ENCODE results near the gene ENTR1. TPM values are rescaled to one million over a fixed set of nuclear protein-coding genes. Genes with fewer than 3 reads are reported as not detected.
A peak's percentile ranks its signal among the peaks of the same experiment; 100 is the strongest.

ENTR1 gene
- polyA plus RNA-seq, 4 donors = 22.7 to 46.4 (median 31.8) TPM

DNA sequence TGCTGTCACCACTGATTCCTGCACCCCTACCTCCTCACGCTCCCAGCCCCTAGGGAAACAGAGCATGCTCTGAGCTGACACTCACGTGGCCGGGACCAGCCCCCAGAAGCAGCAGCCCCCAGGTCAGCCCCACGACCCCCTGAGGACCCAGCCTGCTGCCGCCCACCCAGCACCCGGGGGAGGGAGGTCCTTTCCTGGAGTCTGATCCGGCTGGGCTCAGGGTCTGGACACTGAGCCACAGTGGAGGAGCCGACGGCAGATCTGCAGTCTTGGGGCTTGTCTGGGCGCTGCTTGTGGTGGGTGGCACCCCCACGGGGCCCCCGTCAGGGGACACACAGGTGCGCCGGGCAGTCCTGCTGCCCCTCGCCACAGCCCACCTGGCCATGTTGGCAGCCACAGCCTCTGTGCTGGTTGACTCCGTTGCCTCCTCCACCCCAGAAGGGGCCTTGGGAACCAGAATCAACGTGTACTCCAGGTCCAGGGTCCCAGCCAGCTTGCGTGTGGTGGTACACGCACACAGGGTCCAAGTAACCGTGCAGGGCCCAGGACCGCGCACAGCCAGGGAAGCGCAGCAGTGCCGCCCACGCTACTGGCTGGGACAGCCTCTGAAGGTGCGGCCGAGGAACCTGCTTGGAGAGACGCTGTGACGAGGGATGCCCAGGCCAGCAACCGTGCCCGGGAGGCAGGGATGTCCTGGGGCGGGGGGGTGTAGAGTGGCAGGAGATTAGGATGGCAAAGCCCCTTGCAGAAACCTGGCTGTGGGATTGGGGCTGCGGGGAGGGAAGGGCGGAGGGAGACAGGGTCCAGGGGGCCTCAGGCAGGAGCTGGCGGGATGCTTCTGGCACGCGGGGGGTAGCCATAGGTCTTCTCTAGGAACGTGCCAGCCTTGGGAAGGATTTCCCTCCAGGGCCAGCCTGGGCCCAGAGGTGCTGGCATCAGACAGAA is 50.4 kb downstream of the ENTR1 start:
- Histone ChIP-seq H3K4me3 (ENCODE audit: low read depth in 1 of 3, low read length in 3 of 3) (no peak overlapping the region), H3K27ac (ENCODE audit: low read depth in 1 of 3, low read length in 2 of 3) (peak overlapping the region in 2 of 3 donors; percentile 21 to 55), H3K27me3 (ENCODE audit: control insufficient read depth in 3 of 3, insufficient read depth in 3 of 3, low read length in 3 of 3) (peaks cover 0 to 12% (median 0%) of the 10 kb centered on the region in 3 donors), H3K4me1 (ENCODE audit: control insufficient read depth in 3 of 3, insufficient read depth in 2 of 3, low read depth in 1 of 3, low read length in 2 of 3) (peaks cover 0 to 41% (median 0%) of the 10 kb centered on the region in 3 donors), H3K36me3 (ENCODE audit: control insufficient read depth in 3 of 3, insufficient read depth in 2 of 3, low read depth in 1 of 3, low read length in 3 of 3) (peaks cover 0 to 69% (median 0%) of the 10 kb centered on the region in 3 donors), H3K9me3 (ENCODE audit: control insufficient read depth in 2 of 2, insufficient read depth in 1 of 2, low read depth in 1 of 2, low read length in 1 of 2) (peaks cover 0 to 2% of the 10 kb centered on the region in 2 donors)
- 86 to 91% (median 89%) methylated on average over 32 to 38 of the region's 38 CpGs for WGBS, 3 donors
- FAIRE-seq = no peak
- DNase-seq = no peak

- Histone ChIP-seq H3K27ac (ENCODE audit: low read depth in 1 of 3, low read length in 2 of 3) (no peak overlapping the region), H3K4me1 (ENCODE audit: control insufficient read depth in 3 of 3, insufficient read depth in 2 of 3, low read depth in 1 of 3, low read length in 2 of 3) (peaks cover 0 to 41% (median 0%) of the 10 kb centered on the region in 3 donors), H3K36me3 (ENCODE audit: control insufficient read depth in 3 of 3, insufficient read depth in 2 of 3, low read depth in 1 of 3, low read length in 3 of 3) (peaks cover 0 to 74% (median 0%) of the 10 kb centered on the region in 3 donors), H3K27me3 (ENCODE audit: control insufficient read depth in 3 of 3, insufficient read depth in 3 of 3, low read length in 3 of 3) (peaks cover 0 to under 1% (median 0%) of the 10 kb centered on the region in 3 donors), H3K9me3 (ENCODE audit: control insufficient read depth in 2 of 2, insufficient read depth in 1 of 2, low read depth in 1 of 2, low read length in 1 of 2) (peaks cover 0 to 2% of the 10 kb centered on the region in 2 donors), H3K4me3 (ENCODE audit: low read depth in 1 of 3, low read length in 3 of 3) (no peak overlapping the region)
- WGBS, 3 donors = 64 to 83% (median 81%) methylated on average over 2 of the region's 2 CpGs
- FAIRE-seq (no peak), DNase-seq (no peak)
These were observed 51.5 kb downstream of the ENTR1 start for GRCh38 chr9:136358888-136359287.

- FAIRE-seq = no peak
- DNase-seq = no peak
- no peak overlapping the region for H3K27ac ChIP-seq (ENCODE audit: low read depth in 1 of 3, low read length in 2 of 3)
- H3K27me3 ChIP-seq (ENCODE audit: control insufficient read depth in 3 of 3, insufficient read depth in 3 of 3, low read length in 3 of 3) = no peaks in the 10 kb centered on the region
- WGBS, 3 donors = 89 to 93% (median 91%) methylated on average over 26 to 29 of the region's 29 CpGs
- no peak overlapping the region for H3K4me3 ChIP-seq (ENCODE audit: low read depth in 1 of 3, low read length in 3 of 3)
- H3K36me3 ChIP-seq (ENCODE audit: control insufficient read depth in 3 of 3, insufficient read depth in 2 of 3, low read depth in 1 of 3, low read length in 3 of 3) = peaks cover 0 to 77% (median 0%) of the 10 kb centered on the region in 3 donors
- no peaks in the 10 kb centered on the region for H3K9me3 ChIP-seq (ENCODE audit: control insufficient read depth in 2 of 2, insufficient read depth in 1 of 2, low read depth in 1 of 2, low read length in 1 of 2)
- H3K4me1 ChIP-seq (ENCODE audit: control insufficient read depth in 3 of 3, insufficient read depth in 2 of 3, low read depth in 1 of 3, low read length in 2 of 3) = peaks cover 0 to 49% (median 0%) of the 10 kb centered on the region in 3 donors
These were observed 52.4 kb downstream of the ENTR1 start for GRCh38 chr9:136358016-136358415.

DNA sequence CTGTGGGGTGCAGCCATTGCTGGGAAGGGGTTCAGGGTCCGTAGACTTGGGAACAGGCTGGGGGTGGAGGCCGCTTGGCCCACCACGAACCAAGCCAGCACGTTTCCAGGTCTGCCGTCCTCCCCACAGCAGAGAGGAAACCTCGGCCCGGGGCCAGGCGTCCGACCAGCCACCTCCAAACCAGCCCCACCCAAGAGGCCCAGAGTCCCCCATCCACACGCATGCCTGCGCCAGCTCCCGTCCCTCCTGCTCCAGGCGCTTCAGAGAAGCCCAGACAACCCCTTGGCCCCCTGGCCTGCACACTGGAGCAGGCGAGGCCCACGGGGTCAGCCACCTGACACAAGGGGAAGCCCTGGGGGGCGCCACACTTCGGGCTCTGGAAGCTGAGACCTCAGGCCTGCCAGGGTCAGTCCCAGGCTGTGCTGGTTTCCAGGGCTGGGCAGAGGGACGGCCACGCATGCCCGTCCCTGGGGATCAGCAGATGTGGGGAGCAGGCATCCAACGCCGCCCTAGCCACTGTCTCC is 53.1 kb downstream of the ENTR1 start:
- H3K27ac ChIP-seq (ENCODE audit: low read depth in 1 of 3, low read length in 2 of 3) = no peak overlapping the region
- DNase-seq (no peak), FAIRE-seq (no peak)
- peaks cover 0 to 48% (median 0%) of the 10 kb centered on the region in 3 donors for H3K4me1 ChIP-seq (ENCODE audit: control insufficient read depth in 3 of 3, insufficient read depth in 2 of 3, low read depth in 1 of 3, low read length in 2 of 3)
- H3K9me3 ChIP-seq (ENCODE audit: control insufficient read depth in 2 of 2, insufficient read depth in 1 of 2, low read depth in 1 of 2, low read length in 1 of 2) = no peaks in the 10 kb centered on the region
- H3K4me3 ChIP-seq (ENCODE audit: low read depth in 1 of 3, low read length in 3 of 3) = no peak overlapping the region
- H3K27me3 ChIP-seq (ENCODE audit: control insufficient read depth in 3 of 3, insufficient read depth in 3 of 3, low read length in 3 of 3) = no peaks in the 10 kb centered on the region
- WGBS, 3 donors = 61 to 78% (median 67%) methylated on average over 19 to 22 of the region's 22 CpGs
- peaks cover 0 to 82% (median 0%) of the 10 kb centered on the region in 3 donors for H3K36me3 ChIP-seq (ENCODE audit: control insufficient read depth in 3 of 3, insufficient read depth in 2 of 3, low read depth in 1 of 3, low read length in 3 of 3)

- DNase-seq (no peak), FAIRE-seq (no peak)
- Histone ChIP-seq H3K36me3 (ENCODE audit: control insufficient read depth in 3 of 3, insufficient read depth in 2 of 3, low read depth in 1 of 3, low read length in 3 of 3) (peaks cover 0 to 68% (median 0%) of the 10 kb centered on the region in 3 donors), H3K4me3 (ENCODE audit: low read depth in 1 of 3, low read length in 3 of 3) (peak overlapping the region in 1 of 3 donors; percentile 22), H3K27ac (ENCODE audit: low read depth in 1 of 3, low read length in 2 of 3) (no peak overlapping the region), H3K4me1 (ENCODE audit: control insufficient read depth in 3 of 3, insufficient read depth in 2 of 3, low read depth in 1 of 3, low read length in 2 of 3) (peaks cover 0 to 36% (median 0%) of the 10 kb centered on the region in 3 donors), H3K27me3 (ENCODE audit: control insufficient read depth in 3 of 3, insufficient read depth in 3 of 3, low read length in 3 of 3) (no peaks in the 10 kb centered on the region), H3K9me3 (ENCODE audit: control insufficient read depth in 2 of 2, insufficient read depth in 1 of 2, low read depth in 1 of 2, low read length in 1 of 2) (no peaks in the 10 kb centered on the region)
- WGBS, 3 donors = 65 to 84% (median 71%) methylated on average over 49 to 54 of the region's 54 CpGs
These were observed 54.5 kb downstream of the ENTR1 start for GRCh38 chr9:136355616-136356557.

DNA sequence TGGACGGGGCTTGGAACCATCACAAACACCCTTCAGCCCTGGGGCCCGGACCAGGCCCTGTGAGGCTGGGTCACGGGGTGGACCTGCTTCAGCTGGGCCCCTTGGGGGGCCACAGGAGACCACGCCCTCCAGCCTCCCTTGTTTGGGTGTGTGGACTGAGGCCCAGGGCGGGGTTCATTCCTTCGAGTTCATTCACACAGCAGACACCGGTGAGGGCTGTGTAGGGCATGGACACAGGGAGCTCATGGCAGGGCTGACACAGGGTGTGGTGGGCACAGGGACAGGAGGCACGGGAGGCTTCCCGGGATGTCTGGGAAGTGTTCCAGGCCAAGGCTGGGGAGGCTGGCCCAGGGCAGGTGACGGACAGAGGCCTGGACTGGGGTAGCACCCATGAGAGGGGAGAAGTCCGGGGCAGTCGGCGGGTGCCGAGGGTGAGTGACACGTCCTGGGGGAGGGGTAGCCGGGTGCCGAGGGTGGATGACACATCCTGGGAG is 55.8 kb downstream of the ENTR1 start:
- no peak for FAIRE-seq
- Histone ChIP-seq H3K9me3 (ENCODE audit: control insufficient read depth in 2 of 2, insufficient read depth in 1 of 2, low read depth in 1 of 2, low read length in 1 of 2) (no peaks in the 10 kb centered on the region), H3K27ac (ENCODE audit: low read depth in 1 of 3, low read length in 2 of 3) (peak overlapping the region in 1 of 3 donors; percentile 81), H3K4me1 (ENCODE audit: control insufficient read depth in 3 of 3, insufficient read depth in 2 of 3, low read depth in 1 of 3, low read length in 2 of 3) (peaks cover 0 to 35% (median 0%) of the 10 kb centered on the region in 3 donors), H3K36me3 (ENCODE audit: control insufficient read depth in 3 of 3, insufficient read depth in 2 of 3, low read depth in 1 of 3, low read length in 3 of 3) (peaks cover 0 to 62% (median 0%) of the 10 kb centered on the region in 3 donors), H3K27me3 (ENCODE audit: control insufficient read depth in 3 of 3, insufficient read depth in 3 of 3, low read length in 3 of 3) (no peaks in the 10 kb centered on the region), H3K4me3 (ENCODE audit: low read depth in 1 of 3, low read length in 3 of 3) (peak overlapping the region in 1 of 3 donors; percentile 60)
- 16 to 50% (median 25%) methylated on average over 16 to 17 of the region's 17 CpGs for WGBS, 3 donors
- peak in 1 of 2 donors; percentile 94 for DNase-seq

- Histone ChIP-seq H3K27me3 (ENCODE audit: control insufficient read depth in 3 of 3, insufficient read depth in 3 of 3, low read length in 3 of 3) (no peaks in the 10 kb centered on the region), H3K36me3 (ENCODE audit: control insufficient read depth in 3 of 3, insufficient read depth in 2 of 3, low read depth in 1 of 3, low read length in 3 of 3) (peaks cover 0 to 61% (median 0%) of the 10 kb centered on the region in 3 donors), H3K9me3 (ENCODE audit: control insufficient read depth in 2 of 2, insufficient read depth in 1 of 2, low read depth in 1 of 2, low read length in 1 of 2) (no peaks in the 10 kb centered on the region), H3K27ac (ENCODE audit: low read depth in 1 of 3, low read length in 2 of 3) (peak overlapping the region in 1 of 3 donors; percentile 81), H3K4me1 (ENCODE audit: control insufficient read depth in 3 of 3, insufficient read depth in 2 of 3, low read depth in 1 of 3, low read length in 2 of 3) (peaks cover 0 to 35% (median 0%) of the 10 kb centered on the region in 3 donors), H3K4me3 (ENCODE audit: low read depth in 1 of 3, low read length in 3 of 3) (peak overlapping the region in 1 of 3 donors; percentile 60)
- peak in 1 of 2 donors; percentile 42 for DNase-seq
- no peak for FAIRE-seq
- WGBS, 3 donors = 61 to 78% (median 78%) methylated on average over 12 to 13 of the region's 13 CpGs
These were observed 56.5 kb downstream of the ENTR1 start for GRCh38 chr9:136353757-136354488.
